Measurements from ENCODE around the gene NCAPD3.

DNA sequence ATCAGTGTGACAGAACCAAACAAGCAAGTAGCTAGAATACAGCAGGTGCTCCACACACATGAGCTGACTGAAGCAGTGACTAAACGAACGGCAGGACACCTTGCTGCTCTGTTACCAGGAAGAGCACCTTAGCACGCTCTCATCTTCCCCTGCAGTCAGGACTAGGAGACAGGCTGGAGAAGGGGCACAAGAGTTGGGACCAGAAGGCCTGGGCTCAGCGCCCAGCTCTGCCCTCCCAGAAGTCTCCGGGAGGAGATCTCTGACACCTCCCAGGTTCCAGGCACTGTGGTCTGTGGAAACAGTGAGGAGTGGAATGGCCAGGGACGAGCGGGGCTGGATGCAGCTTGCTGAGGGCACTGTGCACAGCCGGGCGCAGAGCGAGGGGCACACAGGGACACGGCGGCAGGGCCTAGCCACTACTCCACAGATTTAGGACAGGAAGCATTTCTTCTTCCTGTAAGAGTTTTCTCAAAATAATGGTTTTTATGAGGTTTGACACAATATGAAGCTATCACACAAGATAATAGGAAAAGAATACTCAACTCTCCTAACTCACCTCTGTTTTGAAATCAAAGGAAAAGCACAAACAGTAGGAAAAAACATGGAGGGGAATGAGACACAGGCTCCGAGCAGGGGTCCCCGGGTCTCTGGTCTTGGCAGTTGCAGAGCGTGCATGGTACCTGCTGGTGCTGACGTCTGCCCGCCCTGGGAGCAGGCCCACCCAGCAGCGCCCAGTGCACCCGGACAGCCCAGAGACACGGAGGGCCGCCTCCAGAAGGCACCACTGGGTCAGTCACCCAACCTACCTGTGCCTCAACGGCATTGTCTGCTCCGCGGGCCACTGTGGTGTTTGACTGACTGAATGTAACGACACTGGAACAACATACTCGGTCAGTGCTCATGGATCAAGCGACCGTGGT is 67.6 kb downstream of the NCAPD3 start:
- TF ChIP-seq EZH2 (IDR thresholded peaks at IDR 0.05; ENCODE audit: insufficient read depth, poor library complexity, severe bottlenecking), result no peak
- TF ChIP-seq EZH2phosphoT487 (IDR thresholded peaks at IDR 0.05; ENCODE audit: insufficient read depth, low read depth), result no peak

Data from GM23248 (cell line).